Loucy (cell line): Measurements from ENCODE around the gene CRADD.

Source experiments
- EZH2phosphoT487 ChIP-seq: fragments of 200-600 bp; IDR thresholded peaks from 2 replicates; pipeline ENCODE4 v1.6.1; 2018; ENCODE audit warnings: antibody characterized with exemption, mild to moderate bottlenecking, moderate library complexity, borderline replicate concordance
- TF ChIP-seq, protein P1 (sequence below): fragments of 200-600 bp; sonication (generic); conservative IDR thresholded peaks from 2 replicates; pipeline ENCODE4 v1.5.1; 2014; ENCODE audit warnings: mild to moderate bottlenecking, antibody characterized with exemption, low read length

DNA sequence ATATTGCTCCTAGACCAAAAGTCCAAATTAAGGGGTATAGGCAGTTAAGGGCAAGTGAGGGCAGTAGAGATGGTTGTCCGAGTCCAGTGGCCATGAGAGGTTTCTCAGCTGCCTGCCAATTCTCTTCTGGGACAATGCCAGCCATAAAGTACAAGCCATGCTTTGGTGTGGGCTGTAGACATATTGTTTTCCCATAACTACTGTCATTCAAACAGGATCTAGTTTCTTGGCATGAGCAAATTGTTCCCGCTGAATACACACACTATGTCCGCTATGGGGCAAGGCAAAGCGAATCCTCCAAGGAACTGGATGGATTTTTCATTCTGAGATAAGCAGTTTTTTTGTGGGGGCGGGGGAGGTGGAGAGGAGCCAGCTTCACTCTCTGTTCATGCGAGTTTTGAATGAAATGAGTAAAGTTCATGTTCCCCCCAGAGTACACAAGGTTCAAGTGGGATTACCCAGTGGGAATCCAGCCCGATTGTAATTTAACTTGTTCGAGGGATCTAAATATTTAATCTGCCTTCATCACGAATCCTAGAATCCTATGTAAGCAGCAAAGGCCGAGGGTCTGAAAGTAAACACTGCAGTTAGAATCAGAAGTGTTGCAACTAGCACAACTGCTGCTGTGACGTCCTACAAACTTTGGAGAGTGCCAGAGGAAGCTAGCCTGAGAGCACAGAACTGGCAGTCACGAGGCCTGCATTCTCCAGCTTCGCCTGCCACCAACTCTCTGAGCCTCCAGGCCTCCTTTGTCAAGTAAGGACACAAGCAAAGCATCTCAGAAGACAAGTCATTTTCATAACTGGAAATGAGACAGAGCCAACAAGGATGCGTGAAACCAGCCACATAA is 137.0 kb downstream of the CRADD start:
- TF ChIP-seq, protein P1, sequence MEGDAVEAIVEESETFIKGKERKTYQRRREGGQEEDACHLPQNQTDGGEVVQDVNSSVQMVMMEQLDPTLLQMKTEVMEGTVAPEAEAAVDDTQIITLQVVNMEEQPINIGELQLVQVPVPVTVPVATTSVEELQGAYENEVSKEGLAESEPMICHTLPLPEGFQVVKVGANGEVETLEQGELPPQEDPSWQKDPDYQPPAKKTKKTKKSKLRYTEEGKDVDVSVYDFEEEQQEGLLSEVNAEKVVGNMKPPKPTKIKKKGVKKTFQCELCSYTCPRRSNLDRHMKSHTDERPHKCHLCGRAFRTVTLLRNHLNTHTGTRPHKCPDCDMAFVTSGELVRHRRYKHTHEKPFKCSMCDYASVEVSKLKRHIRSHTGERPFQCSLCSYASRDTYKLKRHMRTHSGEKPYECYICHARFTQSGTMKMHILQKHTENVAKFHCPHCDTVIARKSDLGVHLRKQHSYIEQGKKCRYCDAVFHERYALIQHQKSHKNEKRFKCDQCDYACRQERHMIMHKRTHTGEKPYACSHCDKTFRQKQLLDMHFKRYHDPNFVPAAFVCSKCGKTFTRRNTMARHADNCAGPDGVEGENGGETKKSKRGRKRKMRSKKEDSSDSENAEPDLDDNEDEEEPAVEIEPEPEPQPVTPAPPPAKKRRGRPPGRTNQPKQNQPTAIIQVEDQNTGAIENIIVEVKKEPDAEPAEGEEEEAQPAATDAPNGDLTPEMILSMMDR, result no peak
- no peak for TF ChIP-seq EZH2phosphoT487
